GM19397 (cell line): ENCODE results near the gene LZTR1.

Source experiments
- ATAC-seq: cut with Tn5 transposase; IDR thresholded peaks from one replicate; pipeline ENCODE4 v1.9.1; 2021; ENCODE audit warnings: mild to moderate bottlenecking, moderate library complexity; ENCODE audit not compliant: unreplicated experiment

The LZTR1 gene

GRCh38 chr22:21013657-21014201 lies 31.6 kb downstream of the LZTR1 start:
- ATAC-seq, result no peak

DNA sequence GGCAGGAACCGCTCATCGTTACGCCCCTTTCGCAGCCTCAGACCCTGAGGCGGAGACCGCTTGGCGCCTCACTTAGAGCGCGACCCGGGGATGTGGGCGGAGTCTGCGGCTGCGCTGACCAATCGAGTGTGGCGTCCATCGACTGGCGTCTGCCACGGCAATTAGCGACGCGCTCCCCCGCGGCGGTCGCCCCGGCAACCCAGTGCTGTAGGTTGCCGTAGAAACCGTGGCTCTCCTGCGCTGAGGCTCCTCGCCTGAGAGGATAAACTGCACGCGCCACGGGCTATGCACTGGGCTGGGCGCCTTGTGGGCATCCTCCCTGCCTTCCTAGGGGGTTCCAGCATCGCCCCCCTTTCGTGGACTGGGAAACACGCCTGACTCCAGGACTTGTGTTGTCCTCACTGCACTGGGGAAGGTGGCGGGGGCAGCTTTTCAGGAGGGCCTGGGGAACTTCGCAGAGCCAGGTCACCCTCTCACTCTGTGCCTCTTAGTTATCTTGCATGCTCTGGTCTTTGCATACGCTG lies 32.2 kb downstream of the LZTR1 start:
- peak; percentile 88 for ATAC-seq

DNA sequence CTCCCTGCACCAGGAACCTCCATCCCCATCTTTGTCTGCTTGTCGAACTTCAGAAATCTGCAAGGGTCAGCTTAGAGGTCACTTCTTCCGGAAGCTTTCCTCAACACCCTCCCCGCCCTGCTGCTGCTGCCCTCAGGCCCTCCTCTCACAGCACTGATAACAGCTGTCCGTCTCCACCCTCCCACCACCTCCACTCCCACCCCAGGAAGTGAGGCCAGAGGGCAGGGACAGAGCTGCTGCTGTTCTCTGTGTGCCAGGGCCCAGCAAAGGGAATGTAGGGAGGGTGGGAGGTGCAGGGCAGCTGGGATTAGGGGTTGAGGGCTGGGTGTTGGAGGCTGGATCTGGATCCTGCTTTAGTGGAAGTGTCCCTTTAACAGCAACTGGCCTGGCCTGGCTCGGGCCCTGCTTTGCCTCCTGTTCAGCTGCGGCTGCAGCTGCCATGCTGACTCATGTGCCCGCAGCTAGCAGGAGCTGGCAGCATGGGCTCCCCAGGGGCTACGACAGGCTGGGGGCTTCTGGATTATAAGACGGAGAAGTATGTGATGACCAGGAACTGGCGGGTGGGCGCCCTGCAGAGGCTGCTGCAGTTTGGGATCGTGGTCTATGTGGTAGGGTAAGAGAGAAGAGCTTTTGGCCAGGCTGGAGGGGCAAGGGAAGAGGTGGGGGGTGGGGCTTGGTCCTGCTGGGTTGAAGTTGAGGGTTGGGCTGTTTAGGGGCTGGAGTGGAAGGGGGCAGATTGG lies 32.8 kb downstream of the LZTR1 start, which contains the start of gene P2RX6:
P2RX6 (plus strand) TSS at position 440 of the 740 bp plus-strand sequence; CDS start at position 450, 10 bp downstream.
- ATAC-seq, result no peak

GRCh38 chr22:21015466-21016006 lies 33.4 kb downstream of the LZTR1 start:
- ATAC-seq, result no peak

DNA sequence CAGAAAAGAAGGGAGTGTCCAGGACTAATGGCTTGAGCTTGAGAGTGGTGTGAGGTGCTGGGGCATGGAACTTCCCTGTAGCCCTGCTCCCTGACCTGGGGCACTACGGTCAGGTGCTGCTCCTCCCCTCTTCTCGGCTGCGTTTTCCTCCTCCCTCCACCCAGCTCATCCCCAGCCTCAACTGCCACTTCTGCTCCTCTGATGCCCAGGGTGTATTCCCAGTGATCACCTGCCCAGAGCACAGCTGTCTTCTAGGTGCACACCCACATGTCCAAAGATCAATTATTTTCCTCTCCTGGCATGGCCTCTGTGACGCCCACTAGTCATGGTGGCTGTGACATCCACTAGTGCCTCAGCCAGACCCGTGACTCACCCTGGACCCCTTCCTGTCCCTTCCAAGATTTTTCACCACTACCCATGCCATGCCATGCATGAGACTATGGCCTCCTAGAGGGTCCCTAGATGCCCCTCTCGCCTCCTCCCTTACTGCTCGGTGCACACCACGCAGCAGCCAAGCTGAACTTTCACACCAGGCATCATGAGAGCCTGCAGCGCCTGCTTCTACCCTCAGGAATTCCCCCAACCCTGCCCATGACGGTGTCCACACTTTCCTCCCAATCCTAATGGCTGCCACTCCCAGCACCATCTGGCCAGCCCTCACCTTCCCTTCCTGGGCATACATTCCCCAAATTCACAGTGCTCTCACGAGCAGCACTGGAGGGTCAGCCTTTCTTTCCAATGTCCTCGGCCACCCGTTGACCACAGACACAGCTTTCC lies 34.7 kb downstream of the LZTR1 start:
- ATAC-seq, result no peak

DNA sequence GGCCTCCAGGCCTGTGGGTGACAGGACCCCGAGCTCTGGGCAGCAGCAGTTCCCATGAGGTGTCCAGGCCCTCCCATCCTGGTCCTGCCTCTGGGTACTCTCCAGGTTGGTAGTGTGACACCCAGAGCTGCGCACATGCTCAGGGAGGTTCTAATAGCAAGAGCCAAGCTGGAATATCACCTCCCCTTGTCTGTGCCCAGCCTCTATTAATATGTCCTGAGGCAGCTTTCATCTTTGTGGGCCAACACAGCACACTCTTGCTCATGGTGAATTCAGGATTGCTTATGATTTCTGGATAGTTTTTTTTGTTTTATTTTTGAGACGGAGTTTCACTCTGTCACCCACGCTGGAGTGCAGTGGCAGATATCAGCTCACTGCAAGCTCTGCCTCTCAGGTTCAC lies 36.2 kb downstream of the LZTR1 start:
- no peak for ATAC-seq

GRCh38 chr22:21020802-21021429 lies 38.8 kb downstream of the LZTR1 start:
- no peak for ATAC-seq

- ATAC-seq, result no peak
Measured at GRCh38 chr22:21022507-21022906, 40.4 kb downstream of the LZTR1 start.

GRCh38 chr22:21022955-21023614 lies 41.0 kb downstream of the LZTR1 start:
- no peak for ATAC-seq

DNA sequence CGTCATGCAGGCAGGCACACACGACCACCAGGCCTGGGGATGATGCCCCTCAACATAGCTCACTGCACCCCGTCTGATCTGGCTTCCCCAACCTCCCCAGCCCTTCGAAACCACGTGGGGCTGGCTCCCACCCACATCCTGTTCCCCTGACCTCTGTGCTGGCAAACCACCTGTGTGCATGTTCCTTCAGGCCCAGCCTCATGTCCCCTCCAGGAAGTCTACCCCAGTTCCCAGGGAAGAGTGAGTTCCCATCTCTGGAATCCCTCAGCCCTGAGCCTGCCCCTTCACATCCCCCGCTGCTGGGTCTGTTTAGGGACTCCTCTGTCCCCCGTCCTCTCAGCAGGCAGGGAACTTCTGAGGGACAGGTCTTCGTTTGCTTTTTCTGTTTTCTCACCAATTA lies 43.2 kb downstream of the LZTR1 start:
- no peak for ATAC-seq

GRCh38 chr22:21025763-21026755 lies 44.0 kb downstream of the LZTR1 start:
- no peak for ATAC-seq

DNA sequence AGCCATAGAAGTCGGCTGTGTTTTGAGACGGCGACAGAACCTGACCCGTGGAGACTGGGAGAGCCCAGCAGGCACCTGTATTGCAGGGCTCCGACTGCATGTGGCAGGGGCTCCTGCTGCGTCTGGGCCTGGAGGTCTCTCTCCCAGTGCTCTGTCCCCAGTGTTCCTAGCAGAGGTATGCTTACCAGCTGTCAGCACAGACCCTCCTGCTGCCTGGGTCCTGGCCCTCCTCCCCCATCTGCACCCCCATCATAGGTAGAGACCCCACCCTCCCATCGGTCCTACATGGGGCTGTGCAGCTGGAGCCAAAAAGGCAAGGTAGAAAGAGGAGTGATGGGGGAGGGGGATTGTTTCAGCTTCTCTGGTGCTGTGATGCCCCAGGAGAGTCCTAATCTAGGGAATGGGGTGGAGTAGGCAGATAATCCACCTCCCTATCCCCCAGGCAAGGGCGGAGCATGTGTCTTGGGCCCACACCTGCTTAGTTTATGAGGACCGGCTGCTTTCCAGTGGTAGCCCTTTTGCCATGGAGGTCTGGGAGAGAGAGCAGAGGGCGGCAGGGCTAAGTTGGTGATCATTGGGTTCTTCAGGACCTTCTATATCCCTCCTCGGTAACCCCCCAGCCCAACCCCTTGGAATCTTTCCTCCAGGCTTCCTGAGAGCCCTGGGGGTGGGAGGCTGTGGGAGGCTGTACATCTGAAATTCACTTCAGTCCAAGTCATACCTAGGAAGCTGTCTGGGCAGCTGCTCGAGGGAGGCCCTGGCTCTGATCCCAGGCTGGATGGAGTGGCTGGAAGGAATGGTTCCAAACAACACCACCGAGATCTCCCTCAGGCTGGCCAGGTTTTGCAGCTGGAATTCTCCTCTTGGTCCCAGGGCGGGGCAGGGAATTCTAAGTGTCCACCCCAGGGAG lies 44.9 kb downstream of the LZTR1 start:
- ATAC-seq, result no peak

- ATAC-seq, result no peak
Measured at GRCh38 chr22:21028277-21029251, 46.5 kb downstream of the LZTR1 start.

DNA sequence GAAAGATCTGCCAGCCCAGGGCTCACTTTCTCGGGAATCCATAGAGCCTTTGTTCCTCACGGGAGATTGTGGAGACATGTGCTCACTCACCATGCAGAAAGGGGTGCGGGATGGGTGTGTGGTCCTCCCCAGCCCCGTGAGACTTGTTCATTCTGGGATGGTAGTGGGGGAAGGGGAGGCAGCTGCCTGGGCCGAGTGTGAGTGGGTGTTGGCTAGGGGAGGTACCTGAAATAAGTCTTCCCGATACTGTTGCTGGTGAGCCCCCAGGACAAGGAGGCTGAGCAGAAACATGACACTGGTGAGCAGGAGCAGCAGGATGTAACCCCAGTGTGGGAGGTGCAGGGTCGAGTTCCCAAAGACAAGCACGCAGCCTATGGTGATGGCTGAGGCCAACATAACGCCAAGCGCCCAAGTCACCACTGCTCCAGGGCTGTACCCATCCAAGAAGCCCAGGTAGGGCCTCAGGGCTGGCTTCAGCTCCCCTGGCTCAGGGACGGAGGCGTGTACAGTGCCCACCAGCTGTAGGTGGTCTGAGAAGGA lies 47.5 kb downstream of the LZTR1 start:
- no peak for ATAC-seq

DNA sequence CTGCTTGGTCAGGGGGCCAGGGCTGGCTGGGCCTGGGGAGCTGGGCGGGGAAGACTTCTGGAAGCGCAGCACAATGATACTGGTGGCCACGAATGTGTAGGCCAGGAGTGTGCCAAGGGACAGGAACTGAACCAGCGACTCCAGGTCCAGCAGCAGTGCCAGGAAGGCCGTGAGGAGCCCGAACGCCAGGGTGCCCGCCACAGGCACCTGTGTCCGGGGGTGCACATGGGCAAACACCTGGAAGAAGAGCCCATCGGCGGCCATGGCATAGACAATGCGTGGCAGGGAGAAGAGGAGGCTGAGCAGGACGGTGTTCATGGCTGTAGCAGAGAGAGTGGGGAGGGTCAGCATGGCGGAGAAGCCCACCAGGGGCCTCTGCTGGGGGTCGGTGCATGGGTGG lies 47.9 kb downstream of the LZTR1 start:
- ATAC-seq, result no peak

- ATAC-seq, result no peak
Measured at GRCh38 chr22:21030621-21031544, 48.8 kb downstream of the LZTR1 start.
